Measurements from ENCODE around the gene TESK1.
A peak's percentile ranks its signal among the peaks of the same experiment; 100 is the strongest.

Gene TESK1, protein sequence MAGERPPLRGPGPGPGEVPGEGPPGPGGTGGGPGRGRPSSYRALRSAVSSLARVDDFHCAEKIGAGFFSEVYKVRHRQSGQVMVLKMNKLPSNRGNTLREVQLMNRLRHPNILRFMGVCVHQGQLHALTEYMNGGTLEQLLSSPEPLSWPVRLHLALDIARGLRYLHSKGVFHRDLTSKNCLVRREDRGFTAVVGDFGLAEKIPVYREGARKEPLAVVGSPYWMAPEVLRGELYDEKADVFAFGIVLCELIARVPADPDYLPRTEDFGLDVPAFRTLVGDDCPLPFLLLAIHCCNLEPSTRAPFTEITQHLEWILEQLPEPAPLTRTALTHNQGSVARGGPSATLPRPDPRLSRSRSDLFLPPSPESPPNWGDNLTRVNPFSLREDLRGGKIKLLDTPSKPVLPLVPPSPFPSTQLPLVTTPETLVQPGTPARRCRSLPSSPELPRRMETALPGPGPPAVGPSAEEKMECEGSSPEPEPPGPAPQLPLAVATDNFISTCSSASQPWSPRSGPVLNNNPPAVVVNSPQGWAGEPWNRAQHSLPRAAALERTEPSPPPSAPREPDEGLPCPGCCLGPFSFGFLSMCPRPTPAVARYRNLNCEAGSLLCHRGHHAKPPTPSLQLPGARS

DNA sequence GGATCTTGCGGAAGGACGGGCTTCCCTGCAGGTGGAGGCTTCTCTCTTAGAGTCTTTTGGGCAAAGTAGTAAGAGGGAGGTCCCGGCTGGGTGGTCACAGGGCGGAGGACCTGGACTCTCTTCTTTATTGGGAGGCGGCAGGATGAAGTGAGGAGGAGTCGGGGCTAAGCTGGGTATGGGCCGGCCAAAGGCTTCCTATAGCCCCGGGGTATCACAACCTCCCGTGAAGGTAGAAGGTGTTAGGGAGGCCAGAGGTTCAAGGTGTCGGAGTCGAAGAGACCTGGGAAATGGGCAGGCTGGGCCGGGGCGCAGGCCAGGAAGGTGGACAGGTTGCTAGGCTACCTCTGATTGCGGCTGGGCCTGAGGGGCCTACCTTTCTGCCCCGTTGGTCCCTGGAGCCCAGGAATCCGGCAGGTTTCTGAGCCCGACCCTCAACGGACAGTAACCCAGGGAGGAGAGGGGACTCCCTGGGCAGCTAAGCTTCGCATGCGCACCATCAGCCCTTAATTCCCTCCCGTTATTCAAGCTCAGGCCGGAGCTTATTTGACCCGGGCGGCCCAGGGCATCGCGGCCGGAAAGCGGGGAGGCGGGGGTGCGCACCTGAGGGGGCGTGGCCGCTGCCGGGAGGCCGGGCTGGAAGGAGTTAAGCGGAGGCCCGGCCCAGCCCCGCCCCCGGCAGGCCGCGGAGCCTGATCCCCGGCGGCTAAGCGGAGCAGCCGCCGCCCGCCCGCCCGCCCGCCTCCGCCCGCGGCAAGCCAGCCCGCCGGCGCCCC, at the start of gene TESK1:
TSS of gene TESK1 (plus strand) at position 685 of the 773 bp plus-strand sequence. CDS start 358 bp downstream, outside the sequence.
- peak in 13 of 14 donors; percentile 43 to 81 (median 68) for DNase-seq

DNA sequence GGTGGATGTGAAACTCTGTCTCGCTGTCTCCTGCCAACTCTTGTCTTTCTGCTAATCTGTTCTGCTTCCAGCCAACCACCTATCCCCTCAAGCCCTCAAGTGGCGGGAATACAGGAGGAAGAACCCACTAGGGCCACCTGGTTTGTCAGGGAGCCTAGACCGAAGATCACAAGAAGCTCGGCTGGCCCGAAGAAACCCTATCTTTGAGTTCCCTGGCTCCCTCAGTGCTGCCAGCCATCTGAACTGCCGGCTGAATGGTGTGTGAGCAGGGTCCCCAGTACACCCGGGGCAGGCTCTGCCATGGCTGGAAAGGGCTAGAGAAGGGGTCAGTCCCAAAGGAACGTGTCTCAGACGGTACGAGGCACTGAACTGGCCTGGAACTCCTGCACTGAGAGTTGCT, 49.2 kb upstream of the TESK1 start:
- DNase-seq = no peak

DNA sequence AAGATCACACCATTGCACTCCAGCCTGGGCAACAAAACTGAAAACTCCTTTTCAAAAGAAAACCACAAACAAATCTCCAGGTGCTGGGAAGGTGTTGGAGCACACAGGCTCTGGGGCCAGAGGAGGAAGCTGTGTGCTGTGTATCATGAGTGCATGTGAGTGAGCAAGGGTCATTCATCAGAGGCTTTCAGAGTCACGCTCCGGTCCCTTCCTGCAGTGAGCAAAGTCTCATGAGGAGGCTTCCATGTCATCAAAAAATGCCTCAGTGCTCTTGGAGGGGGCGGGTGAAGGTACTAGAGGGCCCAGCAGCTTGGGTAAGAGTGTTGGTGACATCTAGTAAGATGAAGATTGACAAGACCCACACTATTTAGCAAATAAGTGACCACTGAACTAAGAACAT, 48.3 kb upstream of the TESK1 start:
- no peak for DNase-seq

DNA sequence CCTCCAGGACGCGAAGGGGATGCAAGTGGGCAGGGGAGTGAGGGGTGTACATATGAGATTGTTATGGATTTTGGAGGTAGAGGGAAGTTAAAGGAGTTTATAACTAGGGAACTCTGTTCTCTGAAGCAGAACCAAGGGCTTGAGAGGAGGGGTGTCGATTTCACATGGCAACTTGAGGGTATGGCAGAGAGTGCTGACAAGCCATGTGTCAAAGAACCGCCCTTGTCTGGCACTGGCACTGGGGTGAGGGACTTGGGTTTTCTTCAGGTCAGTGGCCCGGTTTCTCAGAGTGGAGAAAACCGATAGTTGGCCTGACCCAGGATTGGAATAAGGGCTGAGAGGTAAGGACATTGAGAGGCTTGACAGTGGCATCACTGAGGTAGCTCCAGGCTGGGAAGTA, 47.7 kb upstream of the TESK1 start:
- DNase-seq = no peak

DNA sequence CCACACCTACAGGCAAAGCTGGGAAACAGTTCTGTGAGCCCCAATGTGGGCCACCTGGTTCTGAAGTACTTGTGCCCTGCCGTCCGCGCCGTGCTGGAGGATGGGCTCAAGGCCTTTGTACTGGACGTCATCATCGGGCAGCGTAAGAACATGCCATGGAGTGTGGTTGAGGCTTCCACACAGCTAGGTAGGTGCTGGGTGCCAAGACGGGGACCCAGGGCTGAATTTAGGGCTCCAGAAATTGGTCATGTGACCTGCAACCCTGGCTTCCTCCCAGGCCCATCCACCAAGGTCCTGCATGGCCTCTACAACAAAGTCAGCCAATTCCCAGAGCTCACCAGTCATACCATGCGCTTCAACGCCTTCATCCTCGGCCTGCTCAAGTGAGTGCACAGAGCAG, 46.9 kb upstream of the TESK1 start:
- no peak for DNase-seq

DNA sequence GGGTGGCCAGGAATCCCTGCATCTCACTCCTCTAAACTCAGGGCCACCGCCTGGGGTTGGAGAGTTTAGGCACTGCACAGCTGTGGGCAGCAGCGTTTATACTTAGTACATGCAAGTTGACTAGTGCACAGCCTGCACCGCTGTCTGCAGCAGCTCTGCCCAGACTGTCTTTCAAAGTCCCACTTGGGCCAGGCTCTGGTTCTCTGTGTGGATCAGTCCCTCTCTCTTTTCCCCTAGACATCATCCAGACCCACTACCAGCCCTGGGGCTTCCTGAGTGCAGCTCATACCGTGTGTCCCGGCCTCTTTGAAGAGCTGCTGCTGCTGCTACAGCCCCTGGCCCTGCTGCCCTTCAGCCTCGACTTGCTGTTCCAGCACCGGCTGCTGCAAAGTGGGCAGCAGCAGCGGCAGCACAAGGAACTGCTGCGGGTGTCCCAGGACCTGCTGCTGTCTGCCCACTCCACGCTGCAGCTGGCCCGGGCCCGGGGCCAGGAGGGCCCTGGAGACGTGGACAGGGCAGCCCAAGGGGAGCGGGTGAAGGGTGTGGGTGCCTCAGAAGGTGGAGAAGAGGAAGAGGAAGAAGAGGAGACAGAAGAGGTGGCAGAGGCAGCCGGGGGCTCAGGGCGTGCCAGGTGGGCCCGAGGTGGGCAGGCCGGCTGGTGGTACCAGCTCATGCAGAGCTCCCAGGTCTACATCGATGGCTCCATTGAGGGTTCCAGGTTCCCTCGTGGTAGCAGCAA, 45.1 kb upstream of the TESK1 start:
- DNase-seq = no peak

DNA sequence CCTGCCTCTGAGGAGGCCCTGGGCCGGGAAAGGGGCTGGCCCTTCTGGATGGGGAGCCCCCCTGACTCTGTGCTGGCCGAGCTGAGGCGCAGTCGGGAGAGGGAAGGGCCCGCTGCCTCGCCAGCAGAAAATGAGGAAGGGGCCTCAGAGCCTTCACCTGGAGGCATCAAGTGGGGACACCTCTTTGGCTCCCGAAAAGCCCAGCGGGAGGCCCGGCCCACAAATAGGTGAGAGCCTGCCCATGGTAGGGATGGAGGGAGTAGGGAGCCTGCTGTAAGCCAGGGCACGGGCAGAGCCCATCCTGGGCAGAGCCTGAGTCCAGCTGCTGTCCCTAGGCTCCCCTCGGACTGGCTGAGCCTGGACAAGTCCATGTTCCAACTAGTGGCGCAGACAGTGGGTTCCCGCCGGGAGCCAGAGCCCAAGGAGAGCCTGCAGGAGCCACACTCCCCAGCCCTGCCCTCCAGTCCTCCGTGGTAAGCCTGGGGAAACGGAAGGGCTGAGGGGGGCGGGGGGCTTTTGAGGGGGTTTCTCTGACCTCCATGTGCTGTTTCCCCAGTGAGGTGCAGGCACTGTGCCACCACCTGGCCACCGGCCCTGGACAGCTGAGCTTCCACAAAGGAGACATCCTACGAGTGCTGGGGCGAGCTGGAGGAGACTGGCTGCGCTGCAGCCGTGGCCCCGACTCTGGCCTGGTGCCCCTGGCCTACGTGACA, 44.3 kb upstream of the TESK1 start:
- DNase-seq = peak in 3 of 14 donors; percentile 16 to 39 (median 26)

DNA sequence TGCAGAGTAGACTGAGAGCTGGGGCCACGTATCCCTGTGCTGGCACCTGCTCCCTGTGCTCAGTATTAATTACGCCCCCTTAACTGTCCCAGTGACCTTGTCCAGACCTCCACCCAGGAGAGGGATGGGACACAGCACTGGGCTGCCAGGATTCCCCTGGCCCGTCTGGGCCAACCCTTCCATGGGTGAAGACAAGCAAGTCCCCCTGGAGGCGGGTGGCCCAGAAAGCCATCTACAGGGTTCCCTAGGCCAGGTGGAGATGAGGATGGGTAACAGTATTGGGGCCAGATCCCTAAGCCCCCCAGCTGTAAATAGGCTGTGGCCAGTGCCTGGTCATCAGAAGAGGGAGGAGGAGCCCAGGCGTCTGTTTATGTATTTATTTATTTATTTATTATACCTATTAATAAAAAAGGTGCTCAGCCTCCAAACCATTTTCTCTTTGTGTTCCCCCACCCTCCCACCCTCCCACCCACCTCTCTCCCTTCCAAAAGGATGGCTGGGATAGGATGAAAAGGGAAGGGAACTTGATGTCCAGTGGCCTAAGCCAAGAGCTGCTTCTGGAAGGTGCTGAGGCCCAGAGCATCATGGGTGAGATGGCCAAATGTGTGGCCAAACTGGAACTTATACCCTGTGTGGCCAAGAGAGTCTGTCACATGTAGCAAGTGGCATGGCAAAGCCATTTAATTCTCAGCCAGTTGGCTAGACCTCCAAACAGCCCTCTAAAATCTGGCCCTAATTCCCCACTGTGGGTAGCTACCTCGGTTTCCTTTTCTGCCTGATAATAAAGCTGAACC, 43.4 kb upstream of the TESK1 start:
- DNase-seq = no peak

DNA sequence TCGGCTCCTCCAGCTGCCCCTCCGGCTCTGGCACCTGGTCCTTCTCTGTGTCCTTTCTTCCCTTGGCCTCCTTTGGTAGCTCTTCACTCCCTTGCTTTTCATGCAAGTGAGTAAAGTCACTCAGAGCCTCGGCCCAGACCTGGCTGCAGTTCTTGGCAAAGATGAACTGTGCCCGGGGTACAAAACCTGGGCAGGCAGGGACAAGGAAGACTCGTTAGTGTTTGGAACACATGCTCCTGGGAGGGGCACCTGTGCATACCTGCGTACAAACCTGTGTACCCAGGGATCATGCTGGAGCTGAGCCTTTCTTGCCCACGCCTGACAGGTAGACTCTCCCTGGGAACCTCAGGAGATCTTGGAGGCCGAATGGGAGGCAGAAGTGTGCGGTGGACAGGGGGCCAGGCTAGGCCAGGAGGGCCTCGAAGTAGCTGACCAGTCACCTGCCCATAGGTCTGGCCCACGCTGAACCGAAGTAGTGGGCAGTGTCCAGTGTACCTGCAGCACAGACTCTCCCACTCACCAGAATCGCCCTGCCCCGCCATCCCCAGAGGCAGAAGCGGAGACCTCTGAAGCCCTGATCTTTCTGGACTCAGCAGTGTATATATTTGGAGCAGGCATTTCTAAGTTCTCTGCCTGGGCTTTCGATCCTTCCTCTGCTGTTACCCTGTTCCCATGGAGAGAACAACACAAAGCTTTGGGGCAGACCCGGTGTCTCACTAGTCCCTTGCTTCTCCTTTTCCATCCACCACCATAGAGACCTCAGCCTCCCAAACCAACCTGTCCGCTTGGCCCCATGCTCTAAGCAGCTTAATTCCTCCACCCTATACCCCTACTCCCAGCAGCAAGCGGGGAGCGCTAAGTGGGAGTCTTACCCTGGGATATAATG, 41.9 kb upstream of the TESK1 start:
- no peak for DNase-seq

DNA sequence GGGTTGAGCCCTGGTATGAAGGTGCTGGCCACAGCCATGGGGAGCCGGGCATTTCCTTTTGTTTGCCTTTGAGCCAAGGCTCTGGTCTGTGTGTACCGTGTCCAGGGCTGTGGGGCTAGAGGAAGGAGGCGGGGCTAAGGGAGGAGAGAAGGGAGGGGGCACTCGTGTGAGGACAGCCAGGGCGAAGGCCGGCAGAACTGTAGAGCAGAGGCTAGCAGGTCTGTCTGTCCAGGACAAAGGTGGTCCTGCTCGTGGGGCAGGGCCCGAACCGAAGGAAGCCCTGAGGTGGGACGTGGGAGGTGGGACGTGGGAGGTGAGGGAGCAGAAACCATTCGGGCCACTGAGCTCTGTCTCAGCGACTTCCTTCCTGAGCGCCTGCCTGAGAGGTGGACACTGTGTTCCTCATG, 41.3 kb upstream of the TESK1 start:
- peak in 4 of 14 donors; percentile 23 to 44 (median 40) for DNase-seq

DNA sequence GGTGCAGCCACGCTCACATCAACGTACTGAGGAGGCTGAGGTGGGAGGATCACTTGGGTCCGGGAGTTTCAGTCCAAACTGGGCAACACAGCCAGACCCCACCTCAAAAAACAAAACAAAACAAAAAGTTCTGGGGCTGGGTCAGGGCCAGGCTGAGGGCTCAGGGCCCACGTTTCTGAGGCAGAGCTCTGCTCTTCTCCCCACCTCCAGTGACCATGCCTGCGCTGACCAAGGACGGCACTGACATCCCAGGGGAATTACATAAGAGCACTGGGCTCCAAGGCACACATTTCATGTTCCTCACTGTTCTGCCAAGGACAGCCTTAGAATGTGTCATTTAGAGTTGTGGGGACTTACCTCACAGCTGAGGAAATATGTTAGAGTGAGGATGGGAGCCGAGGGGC, 40.4 kb upstream of the TESK1 start:
- DNase-seq = no peak

DNA sequence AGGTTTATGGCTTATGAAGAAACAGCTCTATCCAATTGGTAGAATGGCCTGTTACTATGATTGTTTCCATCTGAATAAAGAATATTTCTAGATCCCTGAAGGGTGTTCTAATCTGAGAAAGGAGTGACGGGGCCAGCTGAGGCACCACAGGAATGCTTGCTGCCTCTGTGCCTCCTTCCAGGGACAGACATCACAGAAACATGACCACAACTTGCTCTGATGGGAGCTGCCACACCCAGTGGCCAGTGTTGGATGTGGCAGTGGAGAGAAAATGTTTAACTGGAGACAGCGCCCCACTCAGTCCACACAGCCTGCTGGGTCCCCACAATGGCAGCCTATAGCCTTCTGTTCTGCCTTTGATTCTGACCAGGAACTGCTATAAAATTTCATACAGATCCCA, 38.6 kb upstream of the TESK1 start:
- DNase-seq = no peak

DNA sequence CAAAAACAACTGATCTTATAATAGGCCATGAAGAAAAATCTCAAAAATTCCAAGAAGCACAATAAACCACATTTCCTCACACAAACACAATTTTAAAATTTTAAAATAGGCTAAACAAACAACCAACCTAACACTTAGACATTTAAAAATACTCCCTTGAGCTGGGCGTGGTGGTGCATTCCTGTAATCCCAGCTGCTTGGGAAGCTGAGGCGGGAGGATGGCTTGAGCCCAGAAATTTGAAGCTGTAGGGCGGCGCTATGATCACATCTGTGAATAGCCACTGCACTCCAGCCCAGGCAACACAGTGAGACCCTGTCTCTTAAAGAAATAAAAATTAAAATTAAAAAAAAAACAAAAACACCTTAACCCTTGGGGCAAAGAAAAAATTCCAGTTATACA, 36.9 kb upstream of the TESK1 start:
- no peak for DNase-seq

DNA sequence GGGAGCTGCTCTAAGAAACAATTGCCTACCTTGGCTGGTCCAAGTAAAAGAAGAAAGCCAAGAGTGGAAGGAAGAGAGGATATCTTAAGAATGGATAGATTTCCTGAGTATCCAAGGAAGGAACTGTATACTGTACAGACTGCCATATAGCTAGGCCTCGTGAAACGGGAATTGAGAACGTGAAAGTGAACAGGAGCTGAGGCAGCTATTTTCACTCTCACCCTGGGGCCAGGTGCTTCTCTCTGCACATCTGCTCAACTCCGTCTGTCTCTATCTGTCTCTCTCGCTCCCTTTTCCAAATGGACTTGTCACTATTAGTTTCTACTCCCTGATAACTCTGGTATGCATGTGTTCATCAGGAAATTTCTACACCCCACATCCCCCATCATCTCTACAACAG, 35.9 kb upstream of the TESK1 start:
- DNase-seq = no peak

DNA sequence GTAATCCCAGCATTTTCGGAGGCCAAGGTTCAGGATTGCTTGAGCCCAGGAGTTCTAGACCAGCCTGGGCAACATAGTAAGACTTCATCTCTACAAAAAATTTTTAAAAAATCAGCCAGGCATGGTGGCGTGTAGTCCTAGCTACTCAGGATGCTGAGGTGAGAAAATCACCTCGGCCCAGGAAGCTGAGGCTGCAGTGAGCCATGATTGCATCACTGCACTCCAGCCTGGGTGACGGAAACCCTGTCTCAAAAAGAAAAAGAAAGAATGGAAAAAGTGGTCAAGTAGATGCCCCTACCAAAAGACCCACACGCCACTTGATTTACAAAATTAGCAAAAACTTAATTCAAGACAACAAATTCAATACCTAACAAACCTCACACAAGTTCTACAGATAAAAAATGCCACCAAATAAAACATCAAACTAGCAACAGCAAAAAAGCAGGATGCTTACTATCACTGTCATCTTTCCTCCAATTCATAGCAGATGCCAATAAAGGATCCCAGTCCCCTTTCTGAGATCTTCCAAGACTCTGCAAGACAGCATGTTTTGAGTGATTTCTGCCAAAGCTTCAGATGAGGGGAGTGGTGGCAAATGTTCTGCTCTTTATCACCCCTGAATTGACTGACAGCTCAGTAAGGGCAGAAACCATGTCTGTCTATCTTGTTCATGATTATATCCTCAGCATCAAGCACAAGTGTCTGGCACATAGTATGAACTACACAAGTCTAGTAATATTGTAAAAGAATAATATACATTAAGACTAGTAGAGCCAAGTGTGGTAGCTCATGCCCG, 34.2 kb upstream of the TESK1 start:
- no peak for DNase-seq

DNA sequence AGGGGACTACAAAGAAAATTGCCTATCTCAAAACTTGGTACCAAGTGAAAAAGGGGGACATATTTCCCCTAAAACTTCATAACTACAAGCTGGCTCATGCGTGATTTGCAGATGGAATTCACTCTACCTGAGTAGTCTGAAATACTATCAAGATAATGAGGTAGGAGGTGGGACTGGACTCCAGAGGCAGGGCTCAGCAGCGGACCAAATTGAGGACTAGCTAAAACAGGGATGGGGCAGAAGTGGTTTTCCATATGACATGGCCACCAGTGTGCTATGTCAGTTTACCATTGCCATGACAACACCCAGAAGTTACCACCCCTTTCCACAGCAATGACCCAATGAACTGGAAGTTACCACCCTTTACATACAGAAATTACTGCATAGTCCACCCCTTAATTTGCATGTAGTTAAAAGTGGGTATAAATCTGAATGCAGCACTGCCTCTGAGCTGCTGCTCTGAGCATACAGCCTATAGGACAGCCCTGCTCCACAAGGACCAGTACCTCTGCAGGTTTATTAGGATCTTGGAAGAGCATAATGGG, 30.4 kb upstream of the TESK1 start:
- DNase-seq = no peak

DNA sequence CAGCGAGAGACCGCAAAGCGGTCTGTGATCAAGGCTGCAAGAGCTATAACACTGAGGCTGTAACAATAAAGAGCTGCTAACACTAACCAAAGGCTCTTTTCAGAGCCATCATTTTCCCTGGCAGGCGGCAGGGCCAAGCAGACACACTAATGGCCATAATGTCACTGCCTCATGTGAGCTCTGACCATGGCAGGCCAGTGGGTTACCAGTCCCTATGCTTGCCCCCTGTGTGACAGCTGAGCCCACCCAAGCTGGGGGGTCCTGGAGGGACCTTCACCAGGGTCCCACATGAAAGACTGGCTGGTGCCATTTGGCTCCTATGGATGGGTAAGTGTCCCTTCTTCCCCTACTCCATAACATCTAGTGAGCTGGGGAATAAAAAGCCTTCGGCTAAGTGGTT, 29.6 kb upstream of the TESK1 start:
- no peak for DNase-seq

DNA sequence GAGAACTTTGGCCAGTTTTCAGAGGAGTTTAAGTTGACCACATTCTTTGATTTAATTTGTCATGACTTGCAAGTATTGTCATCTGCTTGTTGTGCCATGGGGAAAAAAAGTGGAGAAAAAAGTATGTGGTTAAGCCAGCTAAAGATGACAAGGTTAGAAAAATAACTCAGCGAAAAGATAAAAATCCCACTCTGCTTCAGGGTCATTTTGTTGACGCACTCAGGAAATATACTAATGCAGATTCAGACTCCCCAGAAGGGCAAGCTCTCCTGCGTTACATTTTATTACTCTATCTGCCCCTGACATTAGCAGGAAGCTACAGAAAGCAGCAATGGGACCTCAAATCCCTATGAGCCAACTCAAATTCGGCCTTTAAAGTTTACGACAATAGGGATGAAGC, 27.6 kb upstream of the TESK1 start:
- no peak for DNase-seq

DNA sequence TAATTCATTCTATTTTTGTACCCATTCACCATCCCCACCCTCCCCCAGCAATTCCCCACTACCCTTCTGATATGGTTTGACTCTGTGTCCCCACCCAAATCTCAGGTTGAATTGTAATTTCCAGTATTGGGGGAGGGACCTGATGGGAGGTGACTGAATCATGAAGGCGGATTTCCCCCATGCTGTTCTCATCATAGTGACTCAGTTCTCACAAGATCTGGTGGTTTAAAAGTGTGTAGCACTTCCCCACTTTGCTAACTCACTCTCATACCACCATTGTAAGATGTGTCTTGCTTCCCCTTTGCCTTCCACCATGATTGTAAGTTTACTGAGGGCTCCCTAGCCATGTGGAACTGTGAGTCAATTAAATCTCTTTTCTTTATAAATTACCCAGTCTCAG, 25.9 kb upstream of the TESK1 start:
- DNase-seq = no peak
